ENCODE measurements around the gene VPS26C. TPM values are rescaled to one million over a fixed set of nuclear protein-coding genes. Genes with fewer than 3 reads are reported as not detected.

Gene VPS26C
- total and polyA plus RNA-seq, 9 of the 15 experiments (the other 6 are each of a cell fraction or from before 2014, with no cell fraction given) = 32.8 to 48.7 (median 42.1) TPM

- TF ChIP-seq, protein P1, sequence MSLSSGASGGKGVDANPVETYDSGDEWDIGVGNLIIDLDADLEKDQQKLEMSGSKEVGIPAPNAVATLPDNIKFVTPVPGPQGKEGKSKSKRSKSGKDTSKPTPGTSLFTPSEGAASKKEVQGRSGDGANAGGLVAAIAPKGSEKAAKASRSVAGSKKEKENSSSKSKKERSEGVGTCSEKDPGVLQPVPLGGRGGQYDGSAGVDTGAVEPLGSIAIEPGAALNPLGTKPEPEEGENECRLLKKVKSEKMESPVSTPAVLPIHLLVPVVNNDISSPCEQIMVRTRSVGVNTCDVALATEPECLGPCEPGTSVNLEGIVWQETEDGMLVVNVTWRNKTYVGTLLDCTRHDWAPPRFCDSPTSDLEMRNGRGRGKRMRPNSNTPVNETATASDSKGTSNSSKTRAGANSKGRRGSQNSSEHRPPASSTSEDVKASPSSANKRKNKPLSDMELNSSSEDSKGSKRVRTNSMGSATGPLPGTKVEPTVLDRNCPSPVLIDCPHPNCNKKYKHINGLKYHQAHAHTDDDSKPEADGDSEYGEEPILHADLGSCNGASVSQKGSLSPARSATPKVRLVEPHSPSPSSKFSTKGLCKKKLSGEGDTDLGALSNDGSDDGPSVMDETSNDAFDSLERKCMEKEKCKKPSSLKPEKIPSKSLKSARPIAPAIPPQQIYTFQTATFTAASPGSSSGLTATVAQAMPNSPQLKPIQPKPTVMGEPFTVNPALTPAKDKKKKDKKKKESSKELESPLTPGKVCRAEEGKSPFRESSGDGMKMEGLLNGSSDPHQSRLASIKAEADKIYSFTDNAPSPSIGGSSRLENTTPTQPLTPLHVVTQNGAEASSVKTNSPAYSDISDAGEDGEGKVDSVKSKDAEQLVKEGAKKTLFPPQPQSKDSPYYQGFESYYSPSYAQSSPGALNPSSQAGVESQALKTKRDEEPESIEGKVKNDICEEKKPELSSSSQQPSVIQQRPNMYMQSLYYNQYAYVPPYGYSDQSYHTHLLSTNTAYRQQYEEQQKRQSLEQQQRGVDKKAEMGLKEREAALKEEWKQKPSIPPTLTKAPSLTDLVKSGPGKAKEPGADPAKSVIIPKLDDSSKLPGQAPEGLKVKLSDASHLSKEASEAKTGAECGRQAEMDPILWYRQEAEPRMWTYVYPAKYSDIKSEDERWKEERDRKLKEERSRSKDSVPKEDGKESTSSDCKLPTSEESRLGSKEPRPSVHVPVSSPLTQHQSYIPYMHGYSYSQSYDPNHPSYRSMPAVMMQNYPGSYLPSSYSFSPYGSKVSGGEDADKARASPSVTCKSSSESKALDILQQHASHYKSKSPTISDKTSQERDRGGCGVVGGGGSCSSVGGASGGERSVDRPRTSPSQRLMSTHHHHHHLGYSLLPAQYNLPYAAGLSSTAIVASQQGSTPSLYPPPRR (CRISPR knock-in tag; IDR thresholded peaks at IDR 0.05; ENCODE audit: borderline replicate concordance) = 0 out of 2 replicates have a peak, but pooled peaks have one; percentile 49
- TF ChIP-seq ZNF592 (IDR thresholded peaks at IDR 0.05) (no peak), HLTF (IDR thresholded peaks at IDR 0.05) (no peak), TARDBP (IDR thresholded peaks at IDR 0.05) (0 out of 2 replicates have a peak, but pooled peaks have one; percentile 16), RBM25 (IDR thresholded peaks at IDR 0.05; ENCODE audit: low read depth, low read length, severe bottlenecking) (peak; percentile 84), KAT8 (IDR thresholded peaks at IDR 0.05; ENCODE audit: low read depth) (no peak), ZNF197 (CRISPR knock-in tag; IDR thresholded peaks at IDR 0.05; ENCODE audit: low read depth) (no peak), NR0B1 (IDR thresholded peaks at IDR 0.05; ENCODE audit: partially characterized antibody) (no peak), E2F3 (CRISPR knock-in tag; IDR thresholded peaks at IDR 0.05) (peak; percentile 77; the same call in 1 of the 2 replicates), RBM22 (IDR thresholded peaks at IDR 0.05; ENCODE audit: low read depth, low read length, poor library complexity, severe bottlenecking) (no peak), NBN (IDR thresholded peaks at IDR 0.05; ENCODE audit: low read depth) (no peak)
Measured at GRCh38 chr21:37266515-37267221, 466 bp downstream of the VPS26C start (continued).

Measured in K562 (cell line).